RWPE2 (cell line): ENCODE data around the gene ECM2.

Experiments used
- ATAC-seq: fragments of 200-7000 bp; cut with Tn5 transposase; 3 replicates; pipeline ENCODE4 v1.9.1; 2021; ENCODE audit warnings: low read depth
- DNase-seq: peaks from one replicate; pipeline ENCODE4 v3.0.0-alpha.2; 2020; ENCODE audit warnings: low spot score
- H3K27ac ChIP-seq: fragments of 450-650 bp; 2 replicates; pipeline ENCODE4 v1.5.1; 2017; ENCODE audit warnings: mild to moderate bottlenecking; ENCODE audit not compliant: poor library complexity, severe bottlenecking
- H3K27me3 ChIP-seq: fragments of 250-450 bp; sonication (Bioruptor Pico); 2 replicates; pipeline ENCODE4 v1.5.1; 2021; ENCODE audit warnings: mild to moderate bottlenecking, moderate library complexity; ENCODE audit not compliant: insufficient read depth, poor library complexity, severe bottlenecking
- H3K36me3 ChIP-seq: fragments of 250-450 bp; sonication (Bioruptor Pico); 2 replicates; pipeline ENCODE4 v1.5.1; 2020; ENCODE audit warnings: low read depth, mild to moderate bottlenecking, moderate library complexity
- H3K4me1 ChIP-seq: fragments of 250-450 bp; sonication (Bioruptor Pico); 2 replicates; pipeline ENCODE4 v1.5.1; 2021; ENCODE audit warnings: mild to moderate bottlenecking, moderate library complexity; ENCODE audit not compliant: insufficient read depth, poor library complexity, severe bottlenecking
- H3K4me3 ChIP-seq: fragments of 250-450 bp; sonication (Bioruptor Pico); 2 replicates; pipeline ENCODE4 v1.5.1; 2021; ENCODE audit warnings: mild to moderate bottlenecking, moderate library complexity; ENCODE audit not compliant: severe bottlenecking
- H3K9me3 ChIP-seq: fragments of 250-450 bp; sonication (Bioruptor Pico); 2 replicates; pipeline ENCODE4 v1.5.1; 2021; ENCODE audit warnings: mild to moderate bottlenecking, moderate library complexity; ENCODE audit not compliant: severe bottlenecking
- TF ChIP-seq, protein P1 (sequence below): fragments of 450-650 bp; IDR thresholded peaks from one replicate; pipeline ENCODE4 v1.5.1; 2017; ENCODE audit warnings: mild to moderate bottlenecking, moderate library complexity; ENCODE audit not compliant: poor library complexity, severe bottlenecking

Gene ECM2

DNA sequence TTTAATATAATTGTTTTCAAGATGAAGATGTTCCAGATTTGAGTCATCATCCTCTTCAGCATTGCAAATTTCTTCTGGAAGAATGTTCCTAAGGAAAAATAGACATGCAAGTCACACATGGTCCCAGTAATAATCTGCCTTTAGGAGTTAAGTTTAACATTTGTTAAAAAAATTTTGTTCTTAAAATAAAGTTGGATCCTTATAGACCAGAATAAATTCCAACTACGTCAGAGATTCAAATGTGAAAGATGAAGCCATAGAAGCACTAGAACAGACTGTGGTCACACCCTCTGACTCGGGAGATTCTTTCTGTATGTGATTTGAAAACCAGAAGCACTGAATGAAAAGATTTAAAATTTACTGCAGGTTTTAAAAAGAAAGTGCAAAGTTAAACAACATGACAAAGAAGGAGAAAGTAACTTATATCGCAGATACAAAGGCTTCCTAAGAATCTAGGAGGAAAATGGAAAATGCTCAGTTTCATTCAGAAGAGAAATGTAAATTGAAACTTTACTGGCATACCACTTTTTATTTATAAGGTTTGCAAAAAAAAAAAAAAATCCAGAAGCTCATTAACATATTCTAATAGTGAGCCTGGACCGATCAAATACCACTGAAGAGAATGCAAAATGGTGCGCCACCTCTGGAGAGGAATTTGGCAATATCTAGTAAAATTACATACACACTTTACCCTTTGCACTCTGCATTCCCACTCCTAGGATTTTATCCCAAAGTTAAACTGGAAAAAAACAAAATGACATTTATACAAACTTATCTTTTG is 39.2 kb downstream of the ECM2 start:
- Histone ChIP-seq H3K9me3 (no peaks in the 10 kb centered on the region), H3K4me1 (no peaks in the 10 kb centered on the region), H3K36me3 (no peaks in the 10 kb centered on the region), H3K27me3 (no peaks in the 10 kb centered on the region), H3K27ac (no peak overlapping the region), H3K4me3 (no peak overlapping the region)
- DNase-seq (no peak), ATAC-seq (no peak)
- TF ChIP-seq, protein P1, sequence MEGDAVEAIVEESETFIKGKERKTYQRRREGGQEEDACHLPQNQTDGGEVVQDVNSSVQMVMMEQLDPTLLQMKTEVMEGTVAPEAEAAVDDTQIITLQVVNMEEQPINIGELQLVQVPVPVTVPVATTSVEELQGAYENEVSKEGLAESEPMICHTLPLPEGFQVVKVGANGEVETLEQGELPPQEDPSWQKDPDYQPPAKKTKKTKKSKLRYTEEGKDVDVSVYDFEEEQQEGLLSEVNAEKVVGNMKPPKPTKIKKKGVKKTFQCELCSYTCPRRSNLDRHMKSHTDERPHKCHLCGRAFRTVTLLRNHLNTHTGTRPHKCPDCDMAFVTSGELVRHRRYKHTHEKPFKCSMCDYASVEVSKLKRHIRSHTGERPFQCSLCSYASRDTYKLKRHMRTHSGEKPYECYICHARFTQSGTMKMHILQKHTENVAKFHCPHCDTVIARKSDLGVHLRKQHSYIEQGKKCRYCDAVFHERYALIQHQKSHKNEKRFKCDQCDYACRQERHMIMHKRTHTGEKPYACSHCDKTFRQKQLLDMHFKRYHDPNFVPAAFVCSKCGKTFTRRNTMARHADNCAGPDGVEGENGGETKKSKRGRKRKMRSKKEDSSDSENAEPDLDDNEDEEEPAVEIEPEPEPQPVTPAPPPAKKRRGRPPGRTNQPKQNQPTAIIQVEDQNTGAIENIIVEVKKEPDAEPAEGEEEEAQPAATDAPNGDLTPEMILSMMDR = no peak

DNA sequence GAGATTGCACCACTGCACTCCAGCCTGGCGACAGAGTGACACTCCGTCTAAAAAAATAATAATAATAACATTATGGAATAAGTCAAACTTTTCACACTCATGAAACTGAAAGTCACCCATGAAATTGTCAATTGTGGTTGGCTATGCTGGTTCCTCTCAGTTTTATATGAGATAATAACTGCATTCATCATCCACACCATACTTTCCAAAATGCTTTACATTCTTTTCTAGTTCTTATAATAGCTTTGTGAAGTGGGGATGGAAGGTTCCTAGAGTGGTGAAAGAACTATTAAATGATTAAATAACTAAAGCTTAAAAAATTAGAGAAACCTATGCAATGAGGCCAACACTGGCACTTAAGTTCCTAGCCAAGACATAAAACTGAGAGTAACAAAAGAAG is 40.9 kb downstream of the ECM2 start:
- Histone ChIP-seq H3K4me3 (no peak overlapping the region), H3K36me3 (no peaks in the 10 kb centered on the region), H3K4me1 (no peaks in the 10 kb centered on the region), H3K27ac (no peak overlapping the region), H3K9me3 (no peaks in the 10 kb centered on the region), H3K27me3 (no peaks in the 10 kb centered on the region)
- DNase-seq (no peak), ATAC-seq (no peak)
- TF ChIP-seq, protein P1 = no peak

DNA sequence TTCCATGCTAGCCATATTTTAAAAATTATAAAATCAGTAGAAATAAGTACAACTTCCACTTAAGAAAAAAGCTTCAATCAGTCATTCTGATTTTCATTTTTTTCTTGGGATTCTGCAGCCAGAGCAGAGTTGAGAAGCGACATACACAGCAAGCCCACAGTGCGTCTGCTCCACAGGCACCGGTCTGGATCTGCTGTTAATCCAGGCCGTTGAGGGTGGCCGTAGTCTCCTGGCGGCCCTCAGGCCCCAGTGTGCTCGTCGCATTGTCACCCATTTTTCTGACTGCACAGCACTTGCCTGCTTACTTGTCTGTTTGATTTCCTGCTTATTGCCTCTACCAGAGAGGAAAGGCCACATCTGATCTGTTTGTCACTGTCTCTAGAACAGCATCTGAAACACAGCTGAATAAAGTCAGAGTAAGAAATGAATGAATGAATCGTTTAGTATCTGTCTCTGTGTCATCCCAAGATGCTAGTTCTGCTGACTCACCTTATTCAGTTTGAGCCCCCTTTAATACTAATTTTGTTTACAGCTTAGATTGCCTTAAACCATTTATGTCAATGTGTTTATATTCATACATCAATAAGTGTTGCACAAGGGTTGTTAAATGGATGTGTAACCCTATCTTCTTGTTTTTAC is 41.9 kb downstream of the ECM2 start:
- TF ChIP-seq, protein P1 = no peak
- no peaks in the 10 kb centered on the region for H3K36me3 ChIP-seq
- H3K4me3 ChIP-seq = no peak overlapping the region
- H3K27ac ChIP-seq = no peak overlapping the region
- H3K27me3 ChIP-seq = no peaks in the 10 kb centered on the region
- DNase-seq (no peak), ATAC-seq (no peak)
- no peaks in the 10 kb centered on the region for H3K4me1 ChIP-seq
- H3K9me3 ChIP-seq = no peaks in the 10 kb centered on the region

DNA sequence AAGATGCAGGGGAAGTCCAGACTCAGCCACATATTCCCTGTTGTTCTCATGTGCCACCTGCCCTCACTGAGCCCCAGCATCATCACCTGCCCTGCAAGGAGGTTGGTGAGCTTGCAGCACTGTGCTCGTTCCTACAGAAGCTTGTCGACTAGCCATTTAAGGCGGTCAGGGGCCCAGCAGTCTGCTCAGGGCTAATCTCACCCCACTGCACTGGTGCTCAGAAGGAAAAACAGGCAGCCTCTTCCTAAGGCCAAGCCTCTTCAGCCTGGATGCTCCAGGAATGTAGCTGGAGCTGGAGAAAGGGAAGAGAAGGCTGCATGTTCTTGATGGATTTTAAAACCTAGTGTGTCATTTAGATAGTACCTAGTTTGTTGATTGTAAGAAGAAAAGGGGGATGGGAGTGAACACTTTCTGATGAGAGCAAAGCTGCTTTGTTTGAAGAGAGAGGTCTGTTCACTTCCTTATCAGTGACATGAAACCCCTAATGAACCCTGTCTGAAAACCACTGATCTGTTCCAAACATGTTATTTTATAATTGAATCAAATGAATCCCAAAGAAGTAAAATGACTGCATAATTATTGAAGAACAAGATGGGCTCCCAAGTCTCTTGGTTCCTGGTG is 42.9 kb downstream of the ECM2 start:
- DNase-seq (no peak), ATAC-seq (no peak)
- H3K36me3 ChIP-seq = no peaks in the 10 kb centered on the region
- H3K27ac ChIP-seq = no peak overlapping the region
- no peaks in the 10 kb centered on the region for H3K9me3 ChIP-seq
- no peak overlapping the region for H3K4me3 ChIP-seq
- H3K27me3 ChIP-seq = no peaks in the 10 kb centered on the region
- TF ChIP-seq, protein P1 = no peak
- H3K4me1 ChIP-seq = no peaks in the 10 kb centered on the region
